ENCODE measurements around the gene IRF7.

Gene IRF7

GRCh38 chr11:563812-564578 is 51.8 kb downstream of the IRF7 start:
- DNase-seq (ENCODE audit: low spot score): no peak

- DNase-seq (ENCODE audit: low spot score): no peak
These were observed 52.5 kb downstream of the IRF7 start for GRCh38 chr11:563066-563811.

Measured in left forelimb (tissue), 1 donor.